ENCODE measurements around the gene HSD17B12.

- TF ChIP-seq CTCF (IDR thresholded peaks at IDR 0.05), result no peak
- no peak for TF ChIP-seq ZFX (IDR thresholded peaks at IDR 0.05; ENCODE audit: borderline replicate concordance)
Measured at GRCh38 chr11:43681401-43681942, 934 bp downstream of the HSD17B12 start.
